ENCODE data around the gene USH2A.

Gene USH2A

GRCh38 chr1:216459651-216460207 is 36.5 kb upstream of the USH2A start:
- CTCF ChIA-PET, result no interaction called here
- no peak for TF ChIP-seq CTCF (IDR thresholded peaks at IDR 0.05; ENCODE audit: control extremely low read depth, extremely low read depth, low read depth, missing control alignments)
- DNase-seq (ENCODE audit: extremely low spot score), result no peak
- POLR2A ChIA-PET, result no interaction called here

DNA sequence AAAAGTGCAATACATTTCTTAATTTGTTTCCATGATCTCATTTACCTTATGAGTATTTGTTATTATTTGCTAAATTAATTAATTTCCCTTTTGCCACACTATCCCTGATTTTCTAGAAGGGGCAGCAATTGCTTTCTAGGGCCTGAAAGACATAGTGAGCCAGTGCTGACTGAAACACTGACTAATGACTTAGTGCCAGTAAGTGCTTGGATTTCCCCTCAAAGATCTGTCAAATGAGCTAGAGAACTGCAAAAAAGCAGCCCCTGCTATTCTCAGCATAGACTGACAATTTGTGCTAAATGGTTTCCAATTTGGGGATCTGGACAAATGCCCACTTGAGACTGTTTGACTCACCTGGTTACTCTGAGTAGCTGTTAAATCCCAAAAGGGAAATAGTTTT is 35.6 kb upstream of the USH2A start:
- TF ChIP-seq CTCF (IDR thresholded peaks at IDR 0.05; ENCODE audit: control extremely low read depth, extremely low read depth, low read depth, missing control alignments), result no peak
- ChIA-PET POLR2A (no interaction called here), CTCF (no interaction called here)
- no peak for DNase-seq (ENCODE audit: extremely low spot score)

DNA sequence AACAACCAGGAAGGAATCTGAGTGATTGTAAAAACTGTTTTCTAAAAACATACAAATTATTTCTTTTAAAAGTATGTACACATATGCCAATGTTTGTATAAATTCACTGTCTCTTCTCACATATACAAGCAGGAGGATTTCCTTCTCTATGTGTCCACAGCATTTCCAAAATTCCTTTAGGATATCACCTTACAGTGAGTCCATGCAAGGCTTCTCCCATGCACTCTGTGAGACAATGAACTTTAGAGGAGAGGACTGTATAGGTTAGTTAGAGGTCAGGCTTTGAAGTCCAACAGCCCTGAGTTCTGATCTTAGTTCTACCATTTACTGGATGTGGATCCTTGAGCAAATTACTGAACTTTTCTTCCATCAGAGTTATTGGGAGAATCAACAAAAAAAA is 34.1 kb upstream of the USH2A start:
- ChIA-PET CTCF (no interaction called here), POLR2A (no interaction called here)
- no peak for TF ChIP-seq CTCF (IDR thresholded peaks at IDR 0.05; ENCODE audit: control extremely low read depth, extremely low read depth, low read depth, missing control alignments)
- DNase-seq (ENCODE audit: extremely low spot score), result no peak

- TF ChIP-seq CTCF (IDR thresholded peaks at IDR 0.05; ENCODE audit: control extremely low read depth, extremely low read depth, low read depth, missing control alignments), result no peak
- no peak for DNase-seq (ENCODE audit: extremely low spot score)
- ChIA-PET CTCF (interaction anchor here (1.3 kb wide), 1 partner anchor 10 kb away, joined by 4 read pairs; no protein-coding TSS in a partner anchor), POLR2A (no interaction called here)
Measured at GRCh38 chr1:216456682-216457081, 33.4 kb upstream of the USH2A start.

DNA sequence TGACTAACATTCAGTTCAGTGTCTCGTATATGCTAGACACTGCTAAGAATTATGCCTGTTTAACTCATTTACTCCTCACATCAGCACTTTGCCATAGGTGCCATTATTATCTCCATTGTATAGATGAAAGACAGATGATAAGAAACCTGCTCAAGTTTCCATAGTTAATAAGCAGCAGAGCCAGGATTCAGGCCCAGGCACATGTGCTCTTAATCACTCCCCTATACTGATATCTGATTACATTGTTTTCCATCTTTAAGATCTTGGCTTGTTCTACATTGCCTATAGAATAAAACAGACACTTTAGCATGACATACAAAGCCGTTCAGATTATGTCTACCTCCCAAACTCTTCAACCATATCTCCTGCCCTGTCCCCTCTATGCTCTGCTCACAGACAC is 30.5 kb upstream of the USH2A start:
- ChIA-PET POLR2A (no interaction called here), CTCF (interaction anchor here (1.0 kb wide), 1 partner anchor 10 kb away, joined by 3 read pairs; no protein-coding TSS in a partner anchor)
- DNase-seq (ENCODE audit: extremely low spot score), result no peak
- TF ChIP-seq CTCF (IDR thresholded peaks at IDR 0.05; ENCODE audit: control extremely low read depth, extremely low read depth, low read depth, missing control alignments), result no peak

GRCh38 chr1:216450227-216450626 is 27.0 kb upstream of the USH2A start:
- no peak for TF ChIP-seq CTCF (IDR thresholded peaks at IDR 0.05; ENCODE audit: control extremely low read depth, extremely low read depth, low read depth, missing control alignments)
- no peak for DNase-seq (ENCODE audit: extremely low spot score)
- ChIA-PET POLR2A (no interaction called here), CTCF (no interaction called here)
